Endodermal cell (in vitro differentiated cells): ENCODE data around the gene SEMA6D. TPM values are rescaled to one million over a fixed set of nuclear protein-coding genes. Genes with fewer than 3 reads are reported as not detected.

Experiments used
- DNase-seq: peaks from one replicate; pipeline ENCODE4 v3.0.0-alpha.2; 2017
- H3K27ac ChIP-seq: 2 replicates; pipeline ENCODE4 v1.5.1; 2013; ENCODE audit warnings: mild to moderate bottlenecking, low read depth, low read length, moderate library complexity
- H3K27me3 ChIP-seq: 2 replicates; pipeline ENCODE4 v1.6.1; 2013; ENCODE audit warnings: mild to moderate bottlenecking, low read length, moderate library complexity; ENCODE audit not compliant: insufficient read depth, control insufficient read depth, poor library complexity, severe bottlenecking
- H3K36me3 ChIP-seq: 2 replicates; pipeline ENCODE4 v1.7.0; 2013; ENCODE audit warnings: mild to moderate bottlenecking, low read length, moderate library complexity; ENCODE audit not compliant: control insufficient read depth, insufficient read depth
- H3K4me1 ChIP-seq: one replicate; pipeline ENCODE4 v1.7.0; 2013; ENCODE audit warnings: low read length; ENCODE audit not compliant: control insufficient read depth, insufficient read depth
- H3K4me3 ChIP-seq: 2 replicates; pipeline ENCODE4 v1.5.1; 2013; ENCODE audit warnings: mild to moderate bottlenecking, low read length, moderate library complexity
- H3K9ac ChIP-seq: 2 replicates; pipeline ENCODE4 v1.6.1; 2013; ENCODE audit warnings: mild to moderate bottlenecking, low read length, moderate library complexity; ENCODE audit not compliant: poor library complexity, severe bottlenecking; ENCODE audit errors: extremely low read depth
- H3K9me3 ChIP-seq: 2 replicates; pipeline ENCODE4 v1.6.1; 2013; ENCODE audit warnings: mild to moderate bottlenecking, low read length, moderate library complexity; ENCODE audit not compliant: control insufficient read depth
- H3K27ac Mint-ChIP-seq: 2 replicates; pipeline ENCODE4 v1.8.0; 2020; ENCODE audit warnings: mixed read lengths
- H3K27me3 Mint-ChIP-seq: 2 replicates; pipeline ENCODE4 v1.8.0; 2021; ENCODE audit warnings: mild to moderate bottlenecking, mixed read lengths; ENCODE audit not compliant: insufficient read depth
- H3K36me3 Mint-ChIP-seq: 2 replicates; pipeline ENCODE4 v1.8.0; 2020; ENCODE audit warnings: low read depth, mixed read lengths
- H3K4me1 Mint-ChIP-seq: 2 replicates; pipeline ENCODE4 v1.8.0; 2020; ENCODE audit warnings: mixed read lengths
- H3K4me3 Mint-ChIP-seq: 2 replicates; pipeline ENCODE4 v1.8.0; 2020; ENCODE audit warnings: mild to moderate bottlenecking, moderate library complexity, mixed read lengths
- H3K9me3 Mint-ChIP-seq: 2 replicates; pipeline ENCODE4 v1.8.0; 2020; ENCODE audit warnings: mild to moderate bottlenecking, mixed read lengths
- WGBS, 2 experiments: methylation state at CpG; one replicate each; pipeline versions ENCODE4 v1.1.5 to v1.1.7; 2013; ENCODE audit warnings: missing lambda C conversion rate in 2 of 2, mixed read lengths in 1 of 2; ENCODE audit not compliant: insufficient coverage in 1 of 2, insufficient read length in 1 of 2; 5-methylcytosine and 5-hydroxymethylcytosine counted together
- total RNA-seq, 2 donors: library from RNA; stranded (reverse); fragmentation: NEBNext Ultra II Directional in 1 of 2; extraction: Animal tissue kit (Norgen Biotek cat#: 25700) in 1 of 2; gene quantifications; 2 replicates in 1 of 2; 3 replicates in 1 of 2; pipeline ENCODE4 v1.2.1, GENCODE V29; 2021
- TF ChIP-seq, protein P1 (sequence below): fragments of 200-600 bp; sonication (generic); conservative IDR thresholded peaks from 2 replicates; pipeline ENCODE4 v1.5.0; 2021; ENCODE audit warnings: antibody characterized with exemption, mild to moderate bottlenecking

SEMA6D gene
- total RNA-seq, 2 donors from 2014 or later, result 23.6 to 48.7 TPM

GRCh38 chr15:47678040-47678439, 39.3 kb upstream of the SEMA6D start:
- Histone ChIP-seq H3K36me3 (no peaks in the 10 kb centered on the region), H3K9ac (no peak overlapping the region), H3K27ac (no peak overlapping the region), H3K9me3 (peaks cover 16% of the 10 kb centered on the region), H3K4me1 (peaks cover 16% of the 10 kb centered on the region), H3K4me3 (no peak overlapping the region), H3K27me3 (peaks cover 9% of the 10 kb centered on the region)
- no peak overlapping the region for H3K4me3 Mint-ChIP-seq
- H3K36me3 Mint-ChIP-seq, result no peaks in the 10 kb centered on the region
- H3K9me3 Mint-ChIP-seq, result peaks cover 10% of the 10 kb centered on the region
- TF ChIP-seq, protein P1, sequence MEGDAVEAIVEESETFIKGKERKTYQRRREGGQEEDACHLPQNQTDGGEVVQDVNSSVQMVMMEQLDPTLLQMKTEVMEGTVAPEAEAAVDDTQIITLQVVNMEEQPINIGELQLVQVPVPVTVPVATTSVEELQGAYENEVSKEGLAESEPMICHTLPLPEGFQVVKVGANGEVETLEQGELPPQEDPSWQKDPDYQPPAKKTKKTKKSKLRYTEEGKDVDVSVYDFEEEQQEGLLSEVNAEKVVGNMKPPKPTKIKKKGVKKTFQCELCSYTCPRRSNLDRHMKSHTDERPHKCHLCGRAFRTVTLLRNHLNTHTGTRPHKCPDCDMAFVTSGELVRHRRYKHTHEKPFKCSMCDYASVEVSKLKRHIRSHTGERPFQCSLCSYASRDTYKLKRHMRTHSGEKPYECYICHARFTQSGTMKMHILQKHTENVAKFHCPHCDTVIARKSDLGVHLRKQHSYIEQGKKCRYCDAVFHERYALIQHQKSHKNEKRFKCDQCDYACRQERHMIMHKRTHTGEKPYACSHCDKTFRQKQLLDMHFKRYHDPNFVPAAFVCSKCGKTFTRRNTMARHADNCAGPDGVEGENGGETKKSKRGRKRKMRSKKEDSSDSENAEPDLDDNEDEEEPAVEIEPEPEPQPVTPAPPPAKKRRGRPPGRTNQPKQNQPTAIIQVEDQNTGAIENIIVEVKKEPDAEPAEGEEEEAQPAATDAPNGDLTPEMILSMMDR, result no peak
- peaks cover 51% of the 10 kb centered on the region for H3K27me3 Mint-ChIP-seq
- H3K27ac Mint-ChIP-seq, result no peak overlapping the region
- no peak for DNase-seq
- 97 to 100% methylated on average over 1 of the region's 1 CpG for WGBS, 2 experiments
- peaks cover 23% of the 10 kb centered on the region for H3K4me1 Mint-ChIP-seq

GRCh38 chr15:47682661-47683060, 34.6 kb upstream of the SEMA6D start:
- Mint-ChIP-seq H3K27me3 (peaks cover 17% of the 10 kb centered on the region), H3K36me3 (no peaks in the 10 kb centered on the region), H3K27ac (no peak overlapping the region), H3K4me1 (no peaks in the 10 kb centered on the region), H3K4me3 (no peak overlapping the region), H3K9me3 (no peaks in the 10 kb centered on the region)
- Histone ChIP-seq H3K9ac (no peak overlapping the region), H3K27me3 (peaks cover under 1% of the 10 kb centered on the region), H3K9me3 (peaks cover under 1% of the 10 kb centered on the region), H3K4me3 (no peak overlapping the region), H3K27ac (no peak overlapping the region), H3K36me3 (no peaks in the 10 kb centered on the region), H3K4me1 (no peaks in the 10 kb centered on the region)
- no peak for DNase-seq
- WGBS, 2 experiments, result 77 to 95% methylated on average over 3 to 4 of the region's 4 CpGs
- TF ChIP-seq, protein P1, result no peak

GRCh38 chr15:47685141-47685870, 32.0 kb upstream of the SEMA6D start:
- TF ChIP-seq, protein P1, result peak; percentile 68
- Mint-ChIP-seq H3K36me3 (no peaks in the 10 kb centered on the region), H3K4me1 (no peaks in the 10 kb centered on the region), H3K27ac (no peak overlapping the region), H3K27me3 (peaks cover 2% of the 10 kb centered on the region), H3K4me3 (no peak overlapping the region), H3K9me3 (no peaks in the 10 kb centered on the region)
- no peak overlapping the region for H3K9ac ChIP-seq
- H3K27me3 ChIP-seq, result no peaks in the 10 kb centered on the region
- H3K27ac ChIP-seq, result no peak overlapping the region
- H3K4me1 ChIP-seq, result no peaks in the 10 kb centered on the region
- no peaks in the 10 kb centered on the region for H3K9me3 ChIP-seq
- no peaks in the 10 kb centered on the region for H3K36me3 ChIP-seq
- WGBS, 2 experiments, result 94 to 100% methylated on average over 2 to 3 of the region's 3 CpGs
- no peak for DNase-seq
- H3K4me3 ChIP-seq, result no peak overlapping the region
